ENCODE measurements around the gene JMJD7.

JMJD7 gene

GRCh38 chr15:41839781-41840491 lies 12.0 kb downstream of the JMJD7 start:
- in situ Hi-C loops (cut with MboI; ENCODE audit: low sequenced_read_pairs) = no loop called here

DNA sequence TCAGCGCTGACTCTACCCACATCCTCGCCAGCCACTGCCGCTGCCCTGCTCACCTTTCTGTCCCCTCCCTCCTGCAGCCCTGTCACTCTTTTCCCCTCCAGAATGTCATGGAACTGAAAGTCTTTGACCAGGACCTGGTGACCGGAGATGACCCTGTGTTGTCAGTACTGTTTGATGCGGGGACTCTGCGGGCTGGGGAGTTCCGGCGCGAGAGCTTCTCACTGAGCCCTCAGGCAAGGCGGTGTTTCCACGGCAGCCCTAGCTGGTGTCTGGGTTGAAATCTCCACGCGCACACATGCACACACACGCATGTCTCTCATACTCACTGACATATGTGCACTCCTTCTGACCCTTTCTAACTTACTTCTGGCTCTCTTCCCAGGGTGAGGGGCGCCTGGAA lies 12.8 kb downstream of the JMJD7 start:
- in situ Hi-C loops (cut with MboI; ENCODE audit: low sequenced_read_pairs) = no loop called here

DNA sequence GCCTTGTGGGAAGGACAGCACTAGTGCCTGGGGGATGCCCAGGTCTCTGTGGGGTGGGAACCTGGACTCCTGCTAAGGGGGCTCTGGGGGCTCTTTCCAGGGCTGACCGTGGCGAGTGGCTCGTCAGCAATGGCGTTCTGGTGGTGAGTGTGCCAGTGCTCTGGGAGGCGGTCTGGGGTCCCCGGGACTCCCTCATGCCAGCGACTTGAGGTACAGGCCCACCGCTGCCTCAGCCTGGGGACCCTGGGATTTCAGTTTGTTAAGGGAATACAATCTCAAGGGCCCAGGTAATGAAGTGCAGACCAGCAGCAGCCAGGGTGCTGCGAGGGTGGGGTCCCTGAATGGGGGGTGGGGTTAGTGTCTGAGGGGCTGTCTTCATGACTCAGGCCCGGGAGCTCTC lies 13.2 kb downstream of the JMJD7 start:
- in situ Hi-C loops (cut with MboI; ENCODE audit: low sequenced_read_pairs) = no loop called here

DNA sequence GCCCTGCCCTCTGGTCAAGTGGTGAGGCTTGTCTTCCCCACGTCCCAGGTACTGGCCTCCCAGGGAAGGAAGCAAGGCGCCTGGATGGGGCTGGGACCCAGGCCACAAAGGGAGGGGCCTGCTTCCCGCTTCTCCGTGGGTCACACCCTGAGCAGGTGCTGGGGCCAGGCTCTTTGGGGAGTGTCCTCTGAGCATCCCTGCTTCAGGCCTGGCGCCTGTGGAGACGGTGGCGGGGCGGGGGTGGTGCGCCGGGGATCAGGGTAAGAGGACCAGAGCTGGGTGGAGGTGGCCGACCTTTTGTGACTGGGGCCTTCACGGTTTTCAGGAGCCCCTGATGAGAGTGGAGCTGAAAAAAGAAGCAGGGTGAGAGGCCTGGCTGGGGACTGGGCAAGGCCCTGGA lies 14.3 kb downstream of the JMJD7 start:
- in situ Hi-C loops (cut with MboI; ENCODE audit: low sequenced_read_pairs) = no loop called here

DNA sequence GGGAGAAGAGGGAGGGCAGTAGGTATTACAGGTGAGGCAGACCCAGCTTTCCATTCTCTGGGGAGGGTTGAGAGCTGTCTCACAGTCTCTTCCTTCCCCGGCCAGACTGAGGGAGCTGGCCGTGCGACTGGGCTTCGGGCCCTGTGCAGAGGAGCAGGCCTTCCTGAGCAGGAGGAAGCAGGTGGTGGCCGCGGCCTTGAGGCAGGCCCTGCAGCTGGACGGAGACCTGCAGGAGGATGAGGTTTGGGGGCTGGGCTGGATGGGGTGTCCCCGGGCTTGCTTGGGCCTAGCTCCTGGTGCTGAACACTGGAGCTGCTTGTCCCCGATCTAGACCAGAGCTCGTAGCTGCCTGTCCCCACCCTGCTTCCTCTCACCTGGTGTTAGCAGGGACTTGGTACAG lies 15.7 kb downstream of the JMJD7 start:
- in situ Hi-C loops (cut with MboI; ENCODE audit: low sequenced_read_pairs) = no loop called here

DNA sequence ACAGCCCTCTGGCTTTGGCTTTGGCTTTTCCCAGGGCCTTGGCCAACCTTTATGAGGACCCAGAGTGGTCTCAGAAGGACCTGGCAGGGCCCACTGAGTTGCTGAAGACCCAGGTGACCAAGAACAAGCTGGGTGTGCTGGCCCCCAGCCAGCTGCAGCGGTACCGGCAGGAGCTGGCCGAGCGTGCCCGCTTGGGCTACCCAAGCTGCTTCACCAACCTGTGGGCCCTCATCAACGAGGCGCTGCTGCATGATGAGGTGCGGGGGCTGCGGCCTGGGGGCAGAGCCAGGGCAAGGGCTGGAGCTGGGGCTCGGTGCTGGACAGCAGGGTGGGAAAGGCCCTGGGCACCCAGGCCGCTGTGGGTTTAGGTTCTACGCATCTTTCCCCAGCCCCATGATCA lies 16.9 kb downstream of the JMJD7 start:
- in situ Hi-C loops (cut with MboI; ENCODE audit: low sequenced_read_pairs) = no loop called here

GRCh38 chr15:41847206-41847605 lies 19.3 kb downstream of the JMJD7 start:
- in situ Hi-C loops (cut with MboI; ENCODE audit: low sequenced_read_pairs) = no loop called here

- in situ Hi-C loops (cut with MboI; ENCODE audit: low sequenced_read_pairs) = no loop called here
These were observed 20.1 kb downstream of the JMJD7 start for GRCh38 chr15:41847981-41848380.

DNA sequence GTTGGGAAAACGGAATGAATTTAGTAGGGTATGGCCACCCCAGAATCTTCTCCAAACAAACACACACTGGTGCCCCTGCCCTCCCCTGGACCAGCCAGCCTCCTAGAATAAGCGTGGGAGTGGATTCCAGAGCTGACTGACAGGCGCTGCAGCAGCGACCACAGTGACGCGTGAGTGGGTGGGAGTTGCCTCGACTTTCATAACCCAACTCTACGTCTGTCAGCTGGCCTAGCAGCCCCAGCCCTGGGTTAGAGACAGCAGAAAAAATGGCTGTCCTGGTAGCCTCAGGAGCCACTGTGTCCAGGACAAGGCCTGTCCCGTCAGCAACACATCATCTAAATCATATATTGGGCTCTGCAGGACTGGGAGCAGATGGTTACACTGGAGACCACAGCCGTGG lies 20.7 kb downstream of the JMJD7 start:
- in situ Hi-C loops (cut with MboI; ENCODE audit: low sequenced_read_pairs) = no loop called here

DNA sequence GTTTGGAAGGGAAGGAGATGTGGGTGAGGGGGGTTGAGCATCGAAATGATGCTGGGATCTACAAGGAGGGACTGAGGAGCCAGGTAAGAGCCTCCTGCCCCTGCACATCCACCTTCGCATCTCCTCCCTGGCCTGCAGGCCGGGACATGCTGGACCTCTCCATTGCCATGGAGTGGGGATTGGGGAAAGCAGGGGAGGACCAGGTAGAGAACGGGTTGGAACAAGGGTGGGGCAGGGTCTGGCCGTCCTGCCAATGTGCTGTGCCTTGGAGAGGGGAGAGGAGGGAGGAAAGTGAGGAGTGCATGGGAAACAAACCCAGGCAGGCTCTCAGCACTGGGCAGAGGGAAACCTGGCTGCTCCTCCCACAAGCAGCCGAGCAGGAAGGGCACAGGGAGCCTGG lies 21.3 kb downstream of the JMJD7 start:
- in situ Hi-C loops (cut with MboI; ENCODE audit: low sequenced_read_pairs) = no loop called here

- in situ Hi-C loops (cut with MboI; ENCODE audit: low sequenced_read_pairs) = no loop called here
These were observed 22.0 kb downstream of the JMJD7 start for GRCh38 chr15:41849861-41850260.

DNA sequence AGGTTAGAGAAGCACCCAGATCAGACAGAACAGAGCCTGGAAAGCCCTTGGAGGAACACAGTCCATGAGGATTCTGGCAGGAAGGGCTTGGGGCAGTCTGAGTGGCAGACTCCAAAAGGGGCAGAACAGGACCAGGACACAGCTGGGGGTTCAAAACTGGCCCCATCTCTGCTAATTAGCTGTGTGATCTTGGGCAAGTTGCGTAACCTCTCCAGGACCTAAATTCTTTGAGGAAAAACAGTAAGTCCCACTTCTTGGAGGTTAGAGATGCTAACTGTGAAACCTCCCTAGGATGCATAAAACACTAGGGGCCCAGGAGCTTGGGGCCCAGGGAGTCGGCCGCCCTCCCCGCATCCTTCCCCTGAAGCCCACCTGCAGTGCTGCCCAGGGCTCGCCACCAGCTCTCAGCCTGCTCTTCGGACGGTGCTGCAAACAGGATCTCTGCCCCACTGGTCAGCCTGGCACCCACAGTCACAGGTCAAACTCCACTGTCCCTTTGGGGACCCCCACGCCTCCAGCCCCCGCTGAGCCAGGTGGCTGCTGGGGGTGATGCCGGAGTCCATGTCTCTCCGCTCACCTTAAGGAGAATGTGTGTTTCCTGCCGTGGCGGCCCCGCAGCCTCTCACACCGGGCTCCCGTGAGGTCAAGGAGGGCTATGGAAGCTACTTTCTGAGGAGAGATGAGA lies 22.7 kb downstream of the JMJD7 start:
- in situ Hi-C loops (cut with MboI; ENCODE audit: low sequenced_read_pairs) = no loop called here

- in situ Hi-C loops (cut with MboI; ENCODE audit: low sequenced_read_pairs) = no loop called here
These were observed 23.3 kb downstream of the JMJD7 start for GRCh38 chr15:41851167-41851523.

DNA sequence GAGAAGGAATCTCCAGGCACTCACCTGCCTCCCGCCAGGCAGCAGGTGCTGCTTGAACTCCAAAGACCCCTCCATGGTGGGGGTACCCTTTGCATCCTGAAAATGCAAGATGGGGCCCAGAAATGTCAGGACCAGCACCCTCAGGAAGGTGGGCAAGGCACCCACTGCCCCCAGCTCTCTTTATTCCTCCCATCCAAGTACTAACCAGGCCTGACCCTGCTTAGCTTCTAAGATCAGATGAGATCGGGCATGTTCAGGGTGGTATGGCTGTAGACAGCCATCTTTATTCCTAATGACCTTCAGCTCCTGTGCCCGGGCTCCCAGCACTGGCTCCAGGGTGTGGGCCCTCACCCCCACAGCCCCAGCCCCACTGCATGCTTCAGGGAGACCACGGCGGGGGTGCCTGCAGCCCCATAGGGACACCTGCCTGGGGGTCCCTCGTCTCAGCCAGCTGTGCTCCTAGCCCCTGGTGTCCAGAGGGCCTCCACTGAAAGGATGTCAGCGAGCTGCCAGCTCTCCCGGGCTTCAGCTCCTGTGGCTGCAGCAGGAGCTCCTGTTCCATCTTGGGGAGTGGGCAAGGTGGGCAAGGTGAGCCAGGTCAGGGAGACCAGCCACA lies 24.0 kb downstream of the JMJD7 start:
- in situ Hi-C loops (cut with MboI; ENCODE audit: low sequenced_read_pairs) = no loop called here

GRCh38 chr15:41852736-41853590 lies 25.1 kb downstream of the JMJD7 start:
- in situ Hi-C loops (cut with MboI; ENCODE audit: low sequenced_read_pairs) = no loop called here

DNA sequence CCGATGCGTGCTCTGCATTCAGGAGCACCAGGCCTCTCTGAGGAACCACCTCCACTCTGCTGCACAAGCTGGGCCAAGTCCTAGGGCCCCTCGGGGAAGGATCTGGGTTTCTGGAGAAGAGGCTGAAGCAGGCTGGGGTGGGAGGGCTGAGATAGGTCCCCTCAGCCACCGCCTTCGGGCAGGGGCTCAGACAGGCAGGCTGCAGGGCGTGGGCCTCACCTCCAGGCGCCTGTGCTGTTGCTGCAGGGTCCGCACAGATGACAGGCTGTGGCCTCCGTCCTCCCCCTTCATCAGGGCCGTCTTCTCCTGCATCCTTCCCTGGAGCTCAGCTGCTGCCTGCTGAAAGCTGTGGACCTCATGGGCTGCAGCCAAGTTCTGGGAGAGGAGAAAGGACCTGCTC lies 25.9 kb downstream of the JMJD7 start:
- in situ Hi-C loops (cut with MboI; ENCODE audit: low sequenced_read_pairs) = no loop called here

GRCh38 chr15:41854443-41854842 lies 26.6 kb downstream of the JMJD7 start:
- in situ Hi-C loops (cut with MboI; ENCODE audit: low sequenced_read_pairs) = no loop called here

DNA sequence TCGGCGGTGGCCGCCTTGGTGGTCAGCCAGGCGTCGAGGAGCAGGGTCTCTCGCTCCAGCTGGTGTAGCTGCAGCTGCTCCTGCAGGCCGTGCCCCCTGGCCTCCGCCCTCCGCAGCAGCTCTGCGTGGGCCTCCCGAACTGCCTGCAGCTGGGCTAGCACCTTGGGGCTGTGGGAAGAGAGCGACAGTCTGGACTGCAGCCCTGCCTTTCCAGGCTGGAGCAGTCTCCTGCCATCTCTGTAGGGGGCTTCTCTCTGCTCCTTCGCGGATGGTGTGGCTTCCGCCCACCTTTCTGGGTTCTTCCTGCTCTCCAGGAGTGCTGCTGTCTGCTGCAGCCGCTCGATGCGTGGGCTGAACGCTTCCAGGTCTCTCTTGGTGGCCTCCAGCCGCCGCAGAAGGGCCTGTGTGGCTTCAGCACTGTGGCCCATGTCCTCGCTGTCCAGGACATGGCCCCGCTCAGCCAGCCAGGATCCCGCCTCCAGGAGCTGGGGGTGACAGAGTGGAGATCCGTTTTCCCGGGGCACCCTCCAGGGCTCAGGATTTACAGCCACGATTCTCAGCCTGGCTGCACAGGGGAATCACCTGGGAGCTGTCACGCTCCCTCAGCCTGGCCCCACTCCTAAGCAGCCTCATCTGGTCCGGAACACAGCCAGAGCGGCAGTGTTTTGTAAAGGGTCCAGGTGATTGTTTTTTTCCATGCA lies 27.5 kb downstream of the JMJD7 start:
- in situ Hi-C loops (cut with MboI; ENCODE audit: low sequenced_read_pairs) = no loop called here

DNA sequence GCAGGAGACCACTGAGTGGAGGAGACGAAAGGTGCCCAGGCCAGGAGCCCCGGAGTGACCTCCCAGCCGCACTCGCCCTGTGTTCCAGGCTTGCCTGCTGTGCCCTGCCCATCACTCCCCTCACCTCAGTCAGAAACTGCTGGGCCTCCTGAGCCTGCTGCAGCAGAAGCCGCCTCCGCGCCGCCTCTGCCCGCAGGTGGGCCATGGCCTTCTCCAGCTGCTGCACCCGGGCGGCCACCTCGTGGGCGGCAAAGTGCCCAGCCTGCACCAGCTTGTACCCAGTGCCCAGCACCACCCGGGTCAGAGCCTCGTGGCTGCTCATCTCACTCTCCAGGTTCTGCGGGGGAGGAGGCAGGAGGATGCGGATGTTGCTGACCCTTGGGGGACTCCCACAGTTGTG lies 28.4 kb downstream of the JMJD7 start:
- in situ Hi-C loops (cut with MboI; ENCODE audit: low sequenced_read_pairs) = no loop called here

GRCh38 chr15:41856716-41857115 lies 28.8 kb downstream of the JMJD7 start:
- in situ Hi-C loops (cut with MboI; ENCODE audit: low sequenced_read_pairs) = no loop called here

DNA sequence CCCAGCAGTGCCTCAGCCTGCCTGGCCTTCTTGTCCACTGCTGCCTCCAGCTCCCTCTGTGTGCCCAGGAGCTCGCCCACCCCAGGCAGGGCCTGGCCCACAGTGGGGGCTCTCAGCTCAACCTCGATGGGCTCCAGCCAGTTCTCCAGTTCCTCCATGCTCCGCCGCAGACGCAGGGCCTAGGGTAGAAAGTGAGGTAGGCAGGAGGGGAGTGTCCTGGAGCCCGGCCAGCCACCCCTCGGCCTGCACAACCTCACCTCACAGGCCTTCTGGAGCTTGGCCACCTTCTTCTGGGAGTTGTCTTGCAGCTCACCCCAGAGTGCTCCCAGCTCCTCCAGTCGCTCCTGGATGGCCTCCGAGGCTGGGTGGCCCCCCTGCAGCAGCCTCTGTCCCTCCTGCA lies 29.4 kb downstream of the JMJD7 start:
- in situ Hi-C loops (cut with MboI; ENCODE audit: low sequenced_read_pairs) = no loop called here
